Caco-2 (cell line): ENCODE data around the gene PBX1. TPM values are rescaled to one million over a fixed set of nuclear protein-coding genes. Genes with fewer than 3 reads are reported as not detected.

Experiments used
- BruUV-seq: library from RNA; stranded (reverse); fragments of 400-500 nt; replicated peaks from 2 replicates; lab custom pipeline; 2021; lab: Mats Ljungman, UMichigan
- CTCF ChIA-PET: fragments of 300-600 bp; sonication (Branson Sonifier 250); formaldehyde crosslinking; loops from one replicate; lab custom pipeline; 2022; ENCODE audit warnings: antibody characterized with exemption; lab: Charles Lee
- POLR2A ChIA-PET: fragments of 300-600 bp; sonication (Branson Sonifier 250); formaldehyde crosslinking; loops from one replicate; lab custom pipeline; 2022; ENCODE audit warnings: antibody characterized with exemption; lab: Charles Lee
- DNase-seq, 2 experiments: peaks; one replicate each; pipeline versions ENCODE4 v3.0.0 to v3.0.0-alpha.2; 2020 to 2022
- H3K27me3 ChIP-seq: replicated peaks from 2 replicates; pipeline ENCODE4 v1.6.0; 2011; ENCODE audit warnings: low read length; ENCODE audit not compliant: control insufficient read depth, insufficient read depth
- H3K36me3 ChIP-seq: 2 replicates; pipeline ENCODE4 v1.5.1; 2011; ENCODE audit warnings: low read length; ENCODE audit not compliant: control insufficient read depth, insufficient read depth
- H3K4me1 ChIP-seq: fragments of 250-450 bp; sonication (Bioruptor Pico); 2 replicates; pipeline ENCODE4 v1.5.1; 2020; ENCODE audit warnings: mild to moderate bottlenecking
- H3K4me3 ChIP-seq: 2 replicates; pipeline ENCODE4 v1.5.1; 2011; ENCODE audit warnings: low read depth, mild to moderate bottlenecking, control low read depth, low read length
- H3K9me3 ChIP-seq: fragments of 250-450 bp; sonication (Bioruptor Pico); 2 replicates; pipeline ENCODE4 v1.5.1; 2020; ENCODE audit warnings: mild to moderate bottlenecking, moderate library complexity
- H3K27ac Mint-ChIP-seq: one replicate; pipeline ENCODE4 v1.8.0; 2022; ENCODE audit warnings: mixed read lengths; ENCODE audit not compliant: unreplicated experiment
- H3K27me3 Mint-ChIP-seq: one replicate; pipeline ENCODE4 v1.8.0; 2022; ENCODE audit warnings: mixed read lengths; ENCODE audit not compliant: insufficient read depth, unreplicated experiment
- H3K36me3 Mint-ChIP-seq: one replicate; pipeline ENCODE4 v1.8.0; 2022; ENCODE audit warnings: mild to moderate bottlenecking, mixed read lengths; ENCODE audit not compliant: insufficient read depth, unreplicated experiment
- H3K4me1 Mint-ChIP-seq: one replicate; pipeline ENCODE4 v1.8.0; 2022; ENCODE audit warnings: low read depth, mixed read lengths; ENCODE audit not compliant: unreplicated experiment
- H3K4me3 Mint-ChIP-seq: one replicate; pipeline ENCODE4 v1.8.0; 2022; ENCODE audit warnings: mild to moderate bottlenecking, moderate library complexity, mixed read lengths; ENCODE audit not compliant: unreplicated experiment
- H3K9me3 Mint-ChIP-seq: one replicate; pipeline ENCODE4 v1.8.0; 2022; ENCODE audit warnings: mixed read lengths; ENCODE audit not compliant: unreplicated experiment
- intact Hi-C: fragments of 100-400 bp; cut with micrococcal nuclease; formaldehyde crosslinking; loops from one replicate; pipeline ENCODE4 v1.10.0; 2022; ENCODE audit not compliant: unreplicated experiment
- total RNA-seq: library from RNA; stranded (reverse); gene quantifications from 2 replicates; pipeline ENCODE4 v1.2.3, GENCODE V29; 2022
- TF ChIP-seq, protein P1 (sequence below), 2 experiments: fragments of 200-600 bp in 1 of 2; IDR thresholded peaks; 1 replicate in 1 of 2; 2 replicates in 1 of 2; pipeline versions ENCODE4 v1.5.1 to v1.8.0; 2011 to 2022; ENCODE audit warnings: antibody characterized with exemption in 1 of 2, control low read depth in 1 of 2, inconsistent platforms in 1 of 2, low read depth in 1 of 2, low read length in 1 of 2, mild to moderate bottlenecking in 1 of 2, moderate library complexity in 1 of 2; ENCODE audit not compliant: insufficient read depth in 1 of 2, severe bottlenecking in 1 of 2, unreplicated experiment in 1 of 2

The PBX1 gene
- total RNA-seq, 1 experiment from 2014 or later = 103 TPM

GRCh38 chr1:164511001-164511705, 47.8 kb upstream of the PBX1 start:
- H3K4me1 Mint-ChIP-seq = peaks cover 10% of the 10 kb centered on the region
- no peaks in the 10 kb centered on the region for H3K27me3 Mint-ChIP-seq
- no peak overlapping the region for H3K4me3 Mint-ChIP-seq
- H3K9me3 Mint-ChIP-seq = no peaks in the 10 kb centered on the region
- H3K27ac Mint-ChIP-seq = no peak overlapping the region
- CTCF ChIA-PET = interaction anchor here (1.6 kb wide), 1 partner anchor 276 kb away, joined by 3 read pairs; no protein-coding TSS in a partner anchor
- no peaks in the 10 kb centered on the region for H3K36me3 Mint-ChIP-seq
- DNase-seq = no peak
- POLR2A ChIA-PET = no interaction called here
- intact Hi-C loops = no loop called here
- Histone ChIP-seq H3K4me1 (no peaks in the 10 kb centered on the region), H3K36me3 (no peaks in the 10 kb centered on the region), H3K4me3 (no peak overlapping the region), H3K9me3 (no peaks in the 10 kb centered on the region), H3K27me3 (no peaks in the 10 kb centered on the region)
- TF ChIP-seq, protein P1, sequence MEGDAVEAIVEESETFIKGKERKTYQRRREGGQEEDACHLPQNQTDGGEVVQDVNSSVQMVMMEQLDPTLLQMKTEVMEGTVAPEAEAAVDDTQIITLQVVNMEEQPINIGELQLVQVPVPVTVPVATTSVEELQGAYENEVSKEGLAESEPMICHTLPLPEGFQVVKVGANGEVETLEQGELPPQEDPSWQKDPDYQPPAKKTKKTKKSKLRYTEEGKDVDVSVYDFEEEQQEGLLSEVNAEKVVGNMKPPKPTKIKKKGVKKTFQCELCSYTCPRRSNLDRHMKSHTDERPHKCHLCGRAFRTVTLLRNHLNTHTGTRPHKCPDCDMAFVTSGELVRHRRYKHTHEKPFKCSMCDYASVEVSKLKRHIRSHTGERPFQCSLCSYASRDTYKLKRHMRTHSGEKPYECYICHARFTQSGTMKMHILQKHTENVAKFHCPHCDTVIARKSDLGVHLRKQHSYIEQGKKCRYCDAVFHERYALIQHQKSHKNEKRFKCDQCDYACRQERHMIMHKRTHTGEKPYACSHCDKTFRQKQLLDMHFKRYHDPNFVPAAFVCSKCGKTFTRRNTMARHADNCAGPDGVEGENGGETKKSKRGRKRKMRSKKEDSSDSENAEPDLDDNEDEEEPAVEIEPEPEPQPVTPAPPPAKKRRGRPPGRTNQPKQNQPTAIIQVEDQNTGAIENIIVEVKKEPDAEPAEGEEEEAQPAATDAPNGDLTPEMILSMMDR (IDR thresholded peaks at IDR 0.05; ENCODE audit: insufficient read depth in 1 of 2, low read depth in 1 of 2, low read length in 1 of 2, severe bottlenecking in 1 of 2, unreplicated experiment in 1 of 2) = no peak
- no TSS peak for BruUV-seq

DNA sequence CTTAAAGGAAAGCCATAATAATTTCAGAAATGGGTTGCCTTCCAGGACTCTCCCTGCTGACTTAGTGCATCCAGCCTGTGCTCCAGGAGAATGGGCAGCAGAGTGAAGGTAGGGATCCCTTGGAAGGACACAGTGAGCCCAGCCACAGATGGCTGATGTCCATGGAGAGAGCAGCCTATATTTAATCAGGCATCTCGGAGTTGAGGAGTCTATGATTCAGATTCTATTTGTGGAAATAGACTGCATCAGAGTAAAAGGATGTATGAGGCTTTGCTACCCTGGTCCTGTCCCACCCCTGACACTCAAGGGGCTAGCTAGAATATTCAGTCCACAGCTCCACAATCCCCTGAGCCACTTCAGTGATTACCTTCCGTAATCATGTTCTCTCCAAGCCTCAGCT, 43.8 kb upstream of the PBX1 start:
- no TSS peak for BruUV-seq
- TF ChIP-seq, protein P1 (IDR thresholded peaks at IDR 0.05; ENCODE audit: insufficient read depth in 1 of 2, low read depth in 1 of 2, low read length in 1 of 2, severe bottlenecking in 1 of 2, unreplicated experiment in 1 of 2) = no peak
- Mint-ChIP-seq H3K27me3 (no peaks in the 10 kb centered on the region), H3K4me3 (no peak overlapping the region), H3K36me3 (no peaks in the 10 kb centered on the region), H3K4me1 (peaks cover 8% of the 10 kb centered on the region), H3K9me3 (no peaks in the 10 kb centered on the region), H3K27ac (no peak overlapping the region)
- Histone ChIP-seq H3K4me3 (no peak overlapping the region), H3K4me1 (no peaks in the 10 kb centered on the region), H3K36me3 (no peaks in the 10 kb centered on the region), H3K9me3 (no peaks in the 10 kb centered on the region), H3K27me3 (no peaks in the 10 kb centered on the region)
- CTCF ChIA-PET = no interaction called here
- intact Hi-C loops = loop anchor here (5.0 kb wide), 2 partner anchors 87 to 147 kb away; no protein-coding TSS in a partner anchor
- DNase-seq = no peak
- POLR2A ChIA-PET = no interaction called here

DNA sequence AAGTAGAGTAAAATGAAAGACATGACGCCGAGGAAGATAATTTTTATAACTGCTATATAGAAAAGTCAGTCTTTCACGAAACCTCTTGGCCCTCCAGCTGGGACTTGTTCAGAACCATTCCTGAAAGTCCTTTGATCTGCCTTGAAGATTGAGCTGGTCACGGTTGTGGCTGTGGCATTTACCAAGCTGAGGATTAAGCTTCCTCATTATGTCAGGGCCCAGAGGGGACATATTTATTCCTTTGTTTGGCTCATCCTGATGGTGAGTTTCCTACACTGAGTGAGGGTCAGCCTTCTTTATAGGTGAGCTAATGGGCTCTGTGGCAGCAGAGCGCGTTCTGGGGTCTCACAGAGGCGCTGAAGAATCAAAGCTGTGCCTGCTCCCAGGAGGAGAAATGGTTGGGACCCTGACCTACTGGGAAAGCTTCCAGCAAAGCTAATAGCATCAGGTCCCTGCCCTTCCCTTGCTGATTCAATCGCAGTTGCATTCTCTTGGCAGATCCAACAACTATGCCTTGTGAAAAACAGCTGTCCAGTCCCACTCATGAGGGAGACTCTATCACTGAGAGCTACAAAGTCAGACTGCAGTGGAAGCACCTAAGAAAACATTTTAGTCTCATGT, 43.2 kb upstream of the PBX1 start:
- no peaks in the 10 kb centered on the region for H3K9me3 Mint-ChIP-seq
- H3K36me3 ChIP-seq = no peaks in the 10 kb centered on the region
- DNase-seq = no peak
- no peak overlapping the region for H3K4me3 ChIP-seq
- H3K4me3 Mint-ChIP-seq = no peak overlapping the region
- no peak overlapping the region for H3K27ac Mint-ChIP-seq
- no peaks in the 10 kb centered on the region for H3K27me3 Mint-ChIP-seq
- CTCF ChIA-PET = interaction anchor here (0.6 kb wide), 1 partner anchor 308 kb away, joined by 3 read pairs; no protein-coding TSS in a partner anchor
- POLR2A ChIA-PET = no interaction called here
- no peaks in the 10 kb centered on the region for H3K27me3 ChIP-seq
- BruUV-seq = no TSS peak
- no peaks in the 10 kb centered on the region for H3K4me1 ChIP-seq
- no peaks in the 10 kb centered on the region for H3K36me3 Mint-ChIP-seq
- H3K9me3 ChIP-seq = no peaks in the 10 kb centered on the region
- TF ChIP-seq, protein P1 (IDR thresholded peaks at IDR 0.05; ENCODE audit: insufficient read depth in 1 of 2, low read depth in 1 of 2, low read length in 1 of 2, severe bottlenecking in 1 of 2, unreplicated experiment in 1 of 2) = no peak
- intact Hi-C loops = loop anchor here (1.0 to 5.0 kb wide), 3 partner anchors 20 to 146 kb away; no protein-coding TSS in a partner anchor
- H3K4me1 Mint-ChIP-seq = peaks cover 2% of the 10 kb centered on the region
